Activated CD8-positive, alpha-beta memory T cell treated with anti-CD3 and anti-CD28 coated beads, Interleukin-2, amount 50 U/mL, for 48 hours (primary cell): Measurements from ENCODE around the gene NAA80.

ENCODE experiments used
- DNase-seq: peaks from one replicate; pipeline ENCODE4 v3.0.0-alpha.2; 2020

Gene NAA80

GRCh38 chr3:50254577-50255250 lies 44.5 kb downstream of the NAA80 start:
- DNase-seq = no peak

GRCh38 chr3:50251220-50251619 lies 48.0 kb downstream of the NAA80 start:
- peak; percentile 68 for DNase-seq

GRCh38 chr3:50250514-50250913 lies 48.7 kb downstream of the NAA80 start:
- DNase-seq = no peak

GRCh38 chr3:50249457-50249856 lies 49.7 kb downstream of the NAA80 start:
- DNase-seq = no peak

- no peak for DNase-seq
Observed at GRCh38 chr3:50248387-50248786, 50.8 kb downstream of the NAA80 start.

GRCh38 chr3:50246517-50246954 lies 52.7 kb downstream of the NAA80 start:
- DNase-seq = peak; percentile 89
